Type B pancreatic cell (in vitro differentiated cells): ENCODE results near the gene SNAI3. TPM values are rescaled to one million over a fixed set of nuclear protein-coding genes. Genes with fewer than 3 reads are reported as not detected.

ENCODE experiments used
- DNase-seq: peaks from one replicate; pipeline ENCODE4 v3.0.0; 2021; ENCODE audit warnings: mixed read lengths; ENCODE audit not compliant: unreplicated experiment; ENCODE audit errors: extremely low spot score
- H3K27ac Mint-ChIP-seq: 2 replicates; pipeline ENCODE4 v1.8.0; 2021; ENCODE audit warnings: mild to moderate bottlenecking, mixed read lengths
- H3K27me3 Mint-ChIP-seq: 2 replicates; pipeline ENCODE4 v1.8.0; 2021; ENCODE audit warnings: mixed read lengths
- H3K36me3 Mint-ChIP-seq: 2 replicates; pipeline ENCODE4 v1.8.0; 2021; ENCODE audit warnings: mixed read lengths
- H3K4me1 Mint-ChIP-seq: one replicate; pipeline ENCODE4 v1.8.0; 2021; ENCODE audit warnings: mixed read lengths; ENCODE audit not compliant: unreplicated experiment
- H3K4me3 Mint-ChIP-seq: 2 replicates; pipeline ENCODE4 v1.8.0; 2021; ENCODE audit warnings: mild to moderate bottlenecking, mixed read lengths
- H3K9me3 Mint-ChIP-seq: 2 replicates; pipeline ENCODE4 v1.8.0; 2021; ENCODE audit warnings: mixed read lengths
- total RNA-seq: library from RNA; stranded (reverse); gene quantifications from 2 replicates; pipeline ENCODE4 v1.2.1, GENCODE V29; 2021; ENCODE audit warnings: low replicate concordance
- TF ChIP-seq, protein P1 (sequence below): fragments of 200-600 bp; sonication (generic); conservative IDR thresholded peaks from 2 replicates; pipeline ENCODE4 v1.5.0; 2021; ENCODE audit warnings: antibody characterized with exemption, mild to moderate bottlenecking

Gene SNAI3
- total RNA-seq, 1 donor from 2014 or later = 0.68 TPM

- Mint-ChIP-seq H3K4me1 (peaks cover 2% of the 10 kb centered on the region), H3K36me3 (no peaks in the 10 kb centered on the region), H3K9me3 (no peaks in the 10 kb centered on the region), H3K4me3 (peak overlapping the region; percentile 92), H3K27ac (peak overlapping the region; percentile 93), H3K27me3 (no peaks in the 10 kb centered on the region)
- DNase-seq = no peak
- TF ChIP-seq, protein P1, sequence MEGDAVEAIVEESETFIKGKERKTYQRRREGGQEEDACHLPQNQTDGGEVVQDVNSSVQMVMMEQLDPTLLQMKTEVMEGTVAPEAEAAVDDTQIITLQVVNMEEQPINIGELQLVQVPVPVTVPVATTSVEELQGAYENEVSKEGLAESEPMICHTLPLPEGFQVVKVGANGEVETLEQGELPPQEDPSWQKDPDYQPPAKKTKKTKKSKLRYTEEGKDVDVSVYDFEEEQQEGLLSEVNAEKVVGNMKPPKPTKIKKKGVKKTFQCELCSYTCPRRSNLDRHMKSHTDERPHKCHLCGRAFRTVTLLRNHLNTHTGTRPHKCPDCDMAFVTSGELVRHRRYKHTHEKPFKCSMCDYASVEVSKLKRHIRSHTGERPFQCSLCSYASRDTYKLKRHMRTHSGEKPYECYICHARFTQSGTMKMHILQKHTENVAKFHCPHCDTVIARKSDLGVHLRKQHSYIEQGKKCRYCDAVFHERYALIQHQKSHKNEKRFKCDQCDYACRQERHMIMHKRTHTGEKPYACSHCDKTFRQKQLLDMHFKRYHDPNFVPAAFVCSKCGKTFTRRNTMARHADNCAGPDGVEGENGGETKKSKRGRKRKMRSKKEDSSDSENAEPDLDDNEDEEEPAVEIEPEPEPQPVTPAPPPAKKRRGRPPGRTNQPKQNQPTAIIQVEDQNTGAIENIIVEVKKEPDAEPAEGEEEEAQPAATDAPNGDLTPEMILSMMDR = no peak
Observed at GRCh38 chr16:88662222-88662842, 24.0 kb downstream of the SNAI3 start.

GRCh38 chr16:88661468-88661867 is 24.8 kb downstream of the SNAI3 start:
- TF ChIP-seq, protein P1 = no peak
- Mint-ChIP-seq H3K27ac (peak overlapping the region; percentile 9), H3K4me1 (no peaks in the 10 kb centered on the region), H3K9me3 (no peaks in the 10 kb centered on the region), H3K27me3 (no peaks in the 10 kb centered on the region), H3K4me3 (peak overlapping the region; percentile 92), H3K36me3 (no peaks in the 10 kb centered on the region)
- no peak for DNase-seq

GRCh38 chr16:88659160-88659559 is 27.1 kb downstream of the SNAI3 start:
- TF ChIP-seq, protein P1 = no peak
- H3K9me3 Mint-ChIP-seq = no peaks in the 10 kb centered on the region
- no peaks in the 10 kb centered on the region for H3K36me3 Mint-ChIP-seq
- no peak overlapping the region for H3K27ac Mint-ChIP-seq
- H3K27me3 Mint-ChIP-seq = no peaks in the 10 kb centered on the region
- no peaks in the 10 kb centered on the region for H3K4me1 Mint-ChIP-seq
- DNase-seq = no peak
- no peak overlapping the region for H3K4me3 Mint-ChIP-seq

GRCh38 chr16:88658714-88659113 is 27.6 kb downstream of the SNAI3 start:
- H3K4me1 Mint-ChIP-seq = no peaks in the 10 kb centered on the region
- no peak for DNase-seq
- TF ChIP-seq, protein P1 = no peak
- no peaks in the 10 kb centered on the region for H3K36me3 Mint-ChIP-seq
- no peak overlapping the region for H3K27ac Mint-ChIP-seq
- H3K9me3 Mint-ChIP-seq = no peaks in the 10 kb centered on the region
- H3K27me3 Mint-ChIP-seq = no peaks in the 10 kb centered on the region
- no peak overlapping the region for H3K4me3 Mint-ChIP-seq

- Mint-ChIP-seq H3K9me3 (no peaks in the 10 kb centered on the region), H3K27ac (no peak overlapping the region), H3K36me3 (no peaks in the 10 kb centered on the region), H3K27me3 (no peaks in the 10 kb centered on the region), H3K4me1 (no peaks in the 10 kb centered on the region), H3K4me3 (no peak overlapping the region)
- no peak for DNase-seq
- TF ChIP-seq, protein P1 = no peak
Observed at GRCh38 chr16:88657371-88657770, 28.9 kb downstream of the SNAI3 start.
